ENCODE results near the gene ZNF335.
"Not testable (repeated sequence)": the region's sequence is repeated elsewhere in the genome, so short reads cannot be mapped to it uniquely, and the experiment has no call there.

DNA sequence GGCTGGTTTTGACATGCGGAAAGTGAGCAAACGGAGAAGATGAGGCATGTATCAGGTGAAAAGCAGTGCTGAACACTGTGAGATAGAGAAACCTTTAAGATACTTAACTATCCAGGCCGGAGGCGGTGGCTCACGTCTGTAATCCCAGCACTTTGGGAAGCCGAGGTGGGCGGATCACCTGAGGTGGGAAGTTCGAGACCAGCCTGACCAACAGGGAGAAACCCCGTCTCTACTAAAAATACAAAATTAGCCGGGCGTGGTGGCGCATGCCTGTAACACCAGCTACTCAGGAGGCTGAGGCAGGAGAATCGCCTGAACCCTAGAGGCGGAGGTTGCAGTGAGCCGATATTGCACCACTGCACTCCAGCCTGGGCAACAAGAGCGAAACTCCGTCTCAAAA is 40.3 kb downstream of the ZNF335 start:
- TF ChIP-seq, protein P1, sequence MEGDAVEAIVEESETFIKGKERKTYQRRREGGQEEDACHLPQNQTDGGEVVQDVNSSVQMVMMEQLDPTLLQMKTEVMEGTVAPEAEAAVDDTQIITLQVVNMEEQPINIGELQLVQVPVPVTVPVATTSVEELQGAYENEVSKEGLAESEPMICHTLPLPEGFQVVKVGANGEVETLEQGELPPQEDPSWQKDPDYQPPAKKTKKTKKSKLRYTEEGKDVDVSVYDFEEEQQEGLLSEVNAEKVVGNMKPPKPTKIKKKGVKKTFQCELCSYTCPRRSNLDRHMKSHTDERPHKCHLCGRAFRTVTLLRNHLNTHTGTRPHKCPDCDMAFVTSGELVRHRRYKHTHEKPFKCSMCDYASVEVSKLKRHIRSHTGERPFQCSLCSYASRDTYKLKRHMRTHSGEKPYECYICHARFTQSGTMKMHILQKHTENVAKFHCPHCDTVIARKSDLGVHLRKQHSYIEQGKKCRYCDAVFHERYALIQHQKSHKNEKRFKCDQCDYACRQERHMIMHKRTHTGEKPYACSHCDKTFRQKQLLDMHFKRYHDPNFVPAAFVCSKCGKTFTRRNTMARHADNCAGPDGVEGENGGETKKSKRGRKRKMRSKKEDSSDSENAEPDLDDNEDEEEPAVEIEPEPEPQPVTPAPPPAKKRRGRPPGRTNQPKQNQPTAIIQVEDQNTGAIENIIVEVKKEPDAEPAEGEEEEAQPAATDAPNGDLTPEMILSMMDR (IDR thresholded peaks at IDR 0.05), result not testable (repeated sequence)
- TF ChIP-seq POLR2AphosphoS5 (IDR thresholded peaks at IDR 0.05; ENCODE audit: insufficient read depth in 1 of 2, low read depth in 1 of 2); POLR2A (IDR thresholded peaks at IDR 0.05): not testable (repeated sequence)

All from vagina (tissue), 2 donors.